ENCODE measurements around the gene GNG7.
"Not testable (repeated sequence)": the region's sequence is repeated elsewhere in the genome, so short reads cannot be mapped to it uniquely, and the experiment has no call there.

GNG7 gene

DNA sequence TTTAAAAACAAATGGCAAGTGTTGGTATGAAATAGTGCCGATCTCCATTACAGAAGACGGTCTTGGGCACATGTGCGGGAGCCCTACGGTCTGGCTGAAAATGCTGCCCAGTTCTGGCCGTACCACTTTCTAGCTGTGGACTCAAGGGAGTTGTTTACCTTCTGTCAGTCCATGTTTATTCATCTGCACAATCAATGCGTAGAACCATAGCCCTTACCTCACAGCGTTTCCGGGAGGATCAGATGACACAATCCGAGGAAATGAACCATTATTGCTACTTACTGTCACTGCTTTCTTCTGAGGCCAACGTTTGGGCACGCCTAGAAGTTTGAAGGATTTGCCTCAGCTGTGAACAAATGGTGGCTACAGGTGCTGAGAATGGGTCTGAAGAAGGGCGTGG is 195.4 kb downstream of the GNG7 start:
- Histone ChIP-seq H3K27ac (ENCODE audit: poor library complexity, severe bottlenecking) (peak overlapping the region; percentile 39), H3K4me1 (ENCODE audit: insufficient read depth, poor library complexity, severe bottlenecking) (peaks cover 21% of the 10 kb centered on the region), H3K36me3 (ENCODE audit: low read depth) (no peaks in the 10 kb centered on the region), H3K9me3 (ENCODE audit: severe bottlenecking) (no peaks in the 10 kb centered on the region), H3K4me3 (ENCODE audit: severe bottlenecking) (no peak overlapping the region), H3K27me3 (ENCODE audit: insufficient read depth, poor library complexity, severe bottlenecking) (no peaks in the 10 kb centered on the region)
- ATAC-seq (ENCODE audit: low read depth) (peak; percentile 48), DNase-seq (ENCODE audit: low spot score) (no peak)
- TF ChIP-seq, protein P1, sequence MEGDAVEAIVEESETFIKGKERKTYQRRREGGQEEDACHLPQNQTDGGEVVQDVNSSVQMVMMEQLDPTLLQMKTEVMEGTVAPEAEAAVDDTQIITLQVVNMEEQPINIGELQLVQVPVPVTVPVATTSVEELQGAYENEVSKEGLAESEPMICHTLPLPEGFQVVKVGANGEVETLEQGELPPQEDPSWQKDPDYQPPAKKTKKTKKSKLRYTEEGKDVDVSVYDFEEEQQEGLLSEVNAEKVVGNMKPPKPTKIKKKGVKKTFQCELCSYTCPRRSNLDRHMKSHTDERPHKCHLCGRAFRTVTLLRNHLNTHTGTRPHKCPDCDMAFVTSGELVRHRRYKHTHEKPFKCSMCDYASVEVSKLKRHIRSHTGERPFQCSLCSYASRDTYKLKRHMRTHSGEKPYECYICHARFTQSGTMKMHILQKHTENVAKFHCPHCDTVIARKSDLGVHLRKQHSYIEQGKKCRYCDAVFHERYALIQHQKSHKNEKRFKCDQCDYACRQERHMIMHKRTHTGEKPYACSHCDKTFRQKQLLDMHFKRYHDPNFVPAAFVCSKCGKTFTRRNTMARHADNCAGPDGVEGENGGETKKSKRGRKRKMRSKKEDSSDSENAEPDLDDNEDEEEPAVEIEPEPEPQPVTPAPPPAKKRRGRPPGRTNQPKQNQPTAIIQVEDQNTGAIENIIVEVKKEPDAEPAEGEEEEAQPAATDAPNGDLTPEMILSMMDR (IDR thresholded peaks at IDR 0.05; ENCODE audit: poor library complexity, severe bottlenecking): no peak

DNA sequence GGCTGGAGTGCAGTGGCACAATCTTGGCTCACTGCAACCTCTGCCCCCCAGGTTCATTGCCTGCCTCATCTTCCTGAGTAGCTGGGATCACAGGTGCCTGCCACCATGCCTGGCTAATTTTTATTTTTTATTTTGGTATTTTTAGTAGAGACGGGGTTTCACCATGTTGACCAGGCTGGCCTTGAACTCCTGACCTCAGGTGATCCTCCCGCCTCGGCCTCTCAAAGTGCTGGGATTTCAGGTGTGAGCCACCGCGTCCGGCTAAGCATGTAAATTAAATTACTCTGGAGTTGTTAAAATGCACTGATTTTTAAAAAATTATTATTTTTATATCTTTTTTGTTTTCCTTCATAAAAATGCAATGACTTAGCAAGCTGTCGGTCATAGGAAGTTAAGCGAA is 195.8 kb downstream of the GNG7 start:
- not testable (repeated sequence) for H3K4me3 ChIP-seq (ENCODE audit: severe bottlenecking); H3K36me3 ChIP-seq (ENCODE audit: low read depth); H3K9me3 ChIP-seq (ENCODE audit: severe bottlenecking); DNase-seq (ENCODE audit: low spot score); ATAC-seq (ENCODE audit: low read depth); H3K27me3 ChIP-seq (ENCODE audit: insufficient read depth, poor library complexity, severe bottlenecking)
- Histone ChIP-seq H3K27ac (ENCODE audit: poor library complexity, severe bottlenecking) (peak overlapping the region; percentile 39), H3K4me1 (ENCODE audit: insufficient read depth, poor library complexity, severe bottlenecking) (peaks cover 21% of the 10 kb centered on the region)

DNA sequence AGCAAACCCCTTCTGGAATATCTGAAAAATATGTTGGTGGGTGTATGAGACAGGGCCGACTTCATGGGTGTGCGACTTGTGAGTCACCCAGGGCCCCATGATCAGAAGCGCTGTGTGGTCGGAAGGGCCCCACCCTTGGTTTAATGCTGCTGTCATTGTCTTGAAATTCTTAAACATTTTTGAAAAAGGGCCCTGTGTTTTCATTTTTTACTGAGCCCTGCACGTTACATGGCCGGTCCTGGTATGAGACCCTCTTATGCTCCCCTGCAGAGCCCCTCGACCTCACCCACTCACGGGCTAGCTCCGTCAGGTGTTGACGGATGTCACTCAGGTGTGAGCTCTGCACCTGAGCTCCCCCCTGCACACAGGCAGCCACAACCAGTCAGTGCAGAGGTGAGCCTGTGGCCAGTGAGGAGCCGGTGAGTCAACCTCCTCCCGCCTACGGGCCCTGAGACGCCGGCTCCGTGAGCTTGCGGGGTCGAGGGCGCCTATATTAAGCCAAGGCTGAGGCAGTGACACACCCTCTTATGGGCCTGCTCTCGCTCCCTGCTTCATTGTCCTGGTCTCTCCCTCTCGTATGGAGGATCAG is 198.9 kb downstream of the GNG7 start:
- peak overlapping the region; percentile 71 for H3K27ac ChIP-seq (ENCODE audit: poor library complexity, severe bottlenecking)
- H3K4me3 ChIP-seq (ENCODE audit: severe bottlenecking): no peak overlapping the region
- peaks cover 21% of the 10 kb centered on the region for H3K4me1 ChIP-seq (ENCODE audit: insufficient read depth, poor library complexity, severe bottlenecking)
- ATAC-seq (ENCODE audit: low read depth) (peak; percentile 86), DNase-seq (ENCODE audit: low spot score) (peak; percentile 71)
- H3K27me3 ChIP-seq (ENCODE audit: insufficient read depth, poor library complexity, severe bottlenecking): no peaks in the 10 kb centered on the region
- H3K9me3 ChIP-seq (ENCODE audit: severe bottlenecking): no peaks in the 10 kb centered on the region
- no peaks in the 10 kb centered on the region for H3K36me3 ChIP-seq (ENCODE audit: low read depth)
- TF ChIP-seq, protein P1 (IDR thresholded peaks at IDR 0.05; ENCODE audit: poor library complexity, severe bottlenecking): no peak

DNA sequence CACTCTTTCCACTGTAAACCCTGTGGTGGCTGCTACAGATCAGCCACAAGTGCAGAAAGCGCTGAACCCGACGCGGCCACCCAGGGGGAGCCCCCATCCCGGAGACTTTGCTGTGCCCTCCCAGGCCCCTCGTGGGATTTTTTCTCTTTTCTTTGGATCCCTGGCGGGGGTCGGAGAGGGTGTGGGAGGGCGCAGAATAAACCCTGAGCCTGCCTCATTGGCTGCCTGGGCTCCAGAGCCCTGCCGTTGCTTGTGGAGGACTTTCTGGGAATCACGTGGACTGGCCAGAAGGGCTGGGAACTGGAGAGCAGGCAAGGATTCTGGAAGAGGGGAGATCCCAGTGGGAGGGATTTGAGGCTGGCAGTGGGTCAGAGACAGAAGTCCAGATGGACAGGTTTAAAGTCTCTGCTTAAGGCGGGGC is 201.6 kb downstream of the GNG7 start:
- Histone ChIP-seq H3K4me1 (ENCODE audit: insufficient read depth, poor library complexity, severe bottlenecking) (peaks cover 14% of the 10 kb centered on the region), H3K9me3 (ENCODE audit: severe bottlenecking) (no peaks in the 10 kb centered on the region), H3K36me3 (ENCODE audit: low read depth) (no peaks in the 10 kb centered on the region), H3K27me3 (ENCODE audit: insufficient read depth, poor library complexity, severe bottlenecking) (no peaks in the 10 kb centered on the region), H3K27ac (ENCODE audit: poor library complexity, severe bottlenecking) (no peak overlapping the region), H3K4me3 (ENCODE audit: severe bottlenecking) (no peak overlapping the region)
- DNase-seq (ENCODE audit: low spot score): no peak
- TF ChIP-seq, protein P1 (IDR thresholded peaks at IDR 0.05; ENCODE audit: poor library complexity, severe bottlenecking): no peak
- ATAC-seq (ENCODE audit: low read depth): no peak

DNA sequence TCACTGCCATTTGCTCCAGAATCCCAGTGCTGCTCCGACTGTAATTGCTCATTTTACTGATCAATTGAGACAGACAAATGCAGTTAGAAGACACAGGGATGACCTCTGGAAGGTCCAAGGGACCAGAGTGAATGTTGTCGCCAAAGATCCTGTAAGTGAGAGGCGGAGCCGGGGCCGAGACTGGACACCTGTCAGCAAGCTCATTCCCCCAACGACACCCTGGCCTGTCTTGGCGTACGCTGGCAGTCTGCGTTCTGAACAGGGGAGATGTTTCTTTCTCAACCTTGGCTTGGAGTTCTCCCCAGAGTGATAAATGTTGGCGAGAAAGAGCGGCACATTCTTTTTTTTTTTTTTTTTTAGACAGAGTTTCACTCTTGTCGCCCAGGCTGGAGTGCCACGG is 202.3 kb downstream of the GNG7 start:
- Histone ChIP-seq H3K36me3 (ENCODE audit: low read depth) (no peaks in the 10 kb centered on the region), H3K27ac (ENCODE audit: poor library complexity, severe bottlenecking) (no peak overlapping the region), H3K4me3 (ENCODE audit: severe bottlenecking) (no peak overlapping the region), H3K27me3 (ENCODE audit: insufficient read depth, poor library complexity, severe bottlenecking) (no peaks in the 10 kb centered on the region), H3K4me1 (ENCODE audit: insufficient read depth, poor library complexity, severe bottlenecking) (peaks cover 18% of the 10 kb centered on the region), H3K9me3 (ENCODE audit: severe bottlenecking) (no peaks in the 10 kb centered on the region)
- TF ChIP-seq, protein P1 (IDR thresholded peaks at IDR 0.05; ENCODE audit: poor library complexity, severe bottlenecking): no peak
- no peak for DNase-seq (ENCODE audit: low spot score)
- ATAC-seq (ENCODE audit: low read depth): no peak
